GM12878 (cell line): ENCODE data around the gene EDEM3. TPM values are rescaled to one million over a fixed set of nuclear protein-coding genes. Genes with fewer than 3 reads are reported as not detected.

Experiments used
- ATAC-seq: fragments of 200-7000 bp; cut with Tn5 transposase; 3 replicates; pipeline ENCODE4 v1.9.1; 2020; ENCODE audit warnings: mild to moderate bottlenecking, moderate library complexity
- BruUV-seq: library from RNA; stranded (reverse); fragments of 400-500 nt; replicated peaks from 2 replicates; lab custom pipeline; 2021; lab: Mats Ljungman, UMichigan
- CTCF ChIA-PET: fragments of 300-600 bp; sonication (Branson Sonifier 250); formaldehyde crosslinking; extraction: SDS; loops from one replicate; lab custom pipeline; 2021; ENCODE audit warnings: inconsistent platforms; lab: Yijun Ruan, JAX
- POLR2A ChIA-PET: fragments of 350-600 bp; formaldehyde crosslinking; extraction: SDS; loops from one replicate; lab custom pipeline; 2021; ENCODE audit warnings: inconsistent platforms; lab: Charles Lee
- RAD21 ChIA-PET: fragments of 300-600 bp; sonication (Branson Sonifier 250); formaldehyde crosslinking; loops from one replicate; lab custom pipeline; 2023; ENCODE audit warnings: antibody characterized with exemption; ENCODE audit not compliant: unreplicated experiment; lab: Charles Lee
- SMC1A ChIA-PET: fragments of 300-600 bp; sonication (Branson Sonifier 250); formaldehyde crosslinking; loops from one replicate; lab custom pipeline; 2023; ENCODE audit not compliant: unreplicated experiment, uncharacterized antibody; lab: Charles Lee
- DNase-seq: peaks from one replicate; pipeline ENCODE4 v3.0.0-alpha.2; 2011; ENCODE audit warnings: low read depth, low spot score
- FAIRE-seq: peaks from 3 replicates; lab custom pipeline; 2011; peaks lifted over from hg19 to GRCh38; lab: Jason Lieb, UNC
- H2AFZ ChIP-seq: 2 replicates; pipeline ENCODE4 v1.6.0; 2011; ENCODE audit warnings: low read depth, low read length, control low read depth; ENCODE audit not compliant: control insufficient read depth
- H3K27ac ChIP-seq: 2 replicates; pipeline ENCODE4 v1.5.1; 2011; ENCODE audit warnings: control low read depth; ENCODE audit not compliant: control insufficient read depth, insufficient read depth
- H3K27me3 ChIP-seq, 2 experiments: replicated peaks in 1 of 2; 2 replicates each; pipeline versions ENCODE4 v1.6.0 to v1.6.1; 2011; ENCODE audit warnings: low read length in 1 of 2; ENCODE audit not compliant: control insufficient read depth in 2 of 2, insufficient read depth in 2 of 2
- H3K36me3 ChIP-seq, 2 experiments: 2 replicates each; pipeline ENCODE4 v1.5.1; 2011; ENCODE audit warnings: low read length in 1 of 2; ENCODE audit not compliant: control insufficient read depth in 2 of 2, insufficient read depth in 2 of 2
- H3K4me1 ChIP-seq: 2 replicates; pipeline ENCODE4 v1.6.1; 2011; ENCODE audit warnings: mild to moderate bottlenecking, low read length, moderate library complexity, mixed read lengths; ENCODE audit not compliant: control insufficient read depth, insufficient read depth
- H3K4me2 ChIP-seq: 2 replicates; pipeline ENCODE4 v1.6.0; 2011; ENCODE audit warnings: control low read depth; ENCODE audit not compliant: control insufficient read depth, insufficient read depth
- H3K4me3 ChIP-seq: fragments of 200-600 bp; sonication (generic); 2 replicates; pipeline ENCODE4 v1.5.1; 2016
- H3K79me2 ChIP-seq: 2 replicates; pipeline ENCODE4 v1.6.0; 2011; ENCODE audit warnings: low read length; ENCODE audit not compliant: control insufficient read depth, insufficient read depth
- H3K9ac ChIP-seq: 2 replicates; pipeline ENCODE4 v1.8.0; 2011; ENCODE audit warnings: low read length, control low read depth, mixed read lengths; ENCODE audit not compliant: control insufficient read depth, insufficient read depth
- H3K9me3 ChIP-seq: replicated peaks from 3 replicates; pipeline ENCODE4 v1.5.1; 2011; ENCODE audit warnings: mild to moderate bottlenecking, low read length; ENCODE audit not compliant: control insufficient read depth, insufficient read depth
- H4K20me1 ChIP-seq: 2 replicates; pipeline ENCODE4 v1.6.0; 2011; ENCODE audit not compliant: control insufficient read depth, insufficient read depth
- IRF4 ChIP-seq: IDR thresholded peaks from 2 replicates; pipeline ENCODE4 v1.6.1; 2011; ENCODE audit warnings: low read depth, low read length
- MYC ChIP-seq: IDR thresholded peaks from 2 replicates; pipeline ENCODE4 v1.6.1; 2011; ENCODE audit warnings: mild to moderate bottlenecking, low read length, moderate library complexity, inconsistent platforms; ENCODE audit not compliant: insufficient read depth, insufficient replicate concordance, insufficient read length, severe bottlenecking
- SREBF2 ChIP-seq: IDR thresholded peaks from 2 replicates; pipeline ENCODE4 v1.6.1; 2012; ENCODE audit warnings: mild to moderate bottlenecking, low read length
- TCF7 ChIP-seq: IDR thresholded peaks from 2 replicates; pipeline ENCODE4 v1.6.1; 2014; ENCODE audit warnings: antibody characterized with exemption, borderline replicate concordance
- ZNF217 ChIP-seq: fragments of 450-650 bp; IDR thresholded peaks from 2 replicates; pipeline ENCODE4 v1.6.1; 2017; ENCODE audit warnings: antibody characterized with exemption, mild to moderate bottlenecking
- ZNF592 ChIP-seq: fragments of 450-650 bp; IDR thresholded peaks from 2 replicates; pipeline ENCODE4 v1.6.1; 2017; ENCODE audit warnings: mild to moderate bottlenecking, moderate library complexity
- WGBS: methylation state at CpG from one replicate; pipeline ENCODE4 v1.1.6; 2016; ENCODE audit warnings: low lambda C conversion rate; ENCODE audit not compliant: insufficient replicate concordance, insufficient coverage; ENCODE audit errors: missing lambda C conversion rate; 5-methylcytosine and 5-hydroxymethylcytosine counted together
- in situ Hi-C: fragments of 300-500 bp; cut with MboI; formaldehyde crosslinking; loops from 9 replicates; pipeline ENCODE4 v1.14.3; 2018; ENCODE audit warnings: mixed read lengths
- intact Hi-C: fragments of 100-400 bp; cut with micrococcal nuclease; formaldehyde crosslinking; loops from one replicate; pipeline ENCODE4 v1.14.2; 2022; ENCODE audit not compliant: unreplicated experiment
- polyA plus RNA-seq, 11 experiments: library from polyadenylated mRNA; depleted of rRNA in 4 of 11; unstranded in 6 of 11; stranded (reverse) in 5 of 11; fragments of >200 nt; fragmentation: Nextera tagmentation in 4 of 11; fragmentation: Illumina TruSeq in 1 of 11; extraction: Ambion mirVana in 4 of 11; extraction: Trizol in 1 of 11; gene quantifications; 1 replicate in 1 of 11; 2 replicates in 10 of 11; pipeline versions ENCODE4 v1.2.1 to v1.2.3, GENCODE V29; 2011 to 2016; ENCODE audit warnings: inconsistent platforms in 2 of 11, missing spikeins in 2 of 11, low read depth in 1 of 11
- total RNA-seq, 4 experiments: library from RNA; depleted of rRNA in 3 of 4; stranded (reverse); fragments of >200 nt in 3 of 4; fragmentation: Illumina TruSeq in 1 of 4; extraction: Trizol in 1 of 4; gene quantifications; 2 replicates each; pipeline versions ENCODE4 v1.2.1 to v1.2.3, GENCODE V29; 2013 to 2021
- TF ChIP-seq, protein P1 (sequence below): fragments of 450-650 bp; formaldehyde crosslinking; IDR thresholded peaks from 2 replicates; pipeline ENCODE4 v1.4.0; 2020; ENCODE audit warnings: mild to moderate bottlenecking, moderate library complexity
- TF ChIP-seq, protein P2 (sequence below): IDR thresholded peaks from 2 replicates; pipeline ENCODE4 v1.6.1; 2011; ENCODE audit warnings: borderline replicate concordance, low read depth, mild to moderate bottlenecking, moderate library complexity, mixed read lengths, low read length; ENCODE audit not compliant: insufficient read depth; ENCODE audit errors: extremely low read length
- TF ChIP-seq, protein P3 (sequence below): IDR thresholded peaks from 2 replicates; pipeline ENCODE4 v1.6.1; 2012; ENCODE audit warnings: improper control_type of control experiment, low read depth, low read length; ENCODE audit not compliant: insufficient replicate concordance

EDEM3 gene
- total and polyA plus RNA-seq, 10 of the 15 experiments (the other 5 are each of a cell fraction or from before 2014, with no cell fraction given), result 6.4 to 19.3 (median 14.3) TPM

DNA sequence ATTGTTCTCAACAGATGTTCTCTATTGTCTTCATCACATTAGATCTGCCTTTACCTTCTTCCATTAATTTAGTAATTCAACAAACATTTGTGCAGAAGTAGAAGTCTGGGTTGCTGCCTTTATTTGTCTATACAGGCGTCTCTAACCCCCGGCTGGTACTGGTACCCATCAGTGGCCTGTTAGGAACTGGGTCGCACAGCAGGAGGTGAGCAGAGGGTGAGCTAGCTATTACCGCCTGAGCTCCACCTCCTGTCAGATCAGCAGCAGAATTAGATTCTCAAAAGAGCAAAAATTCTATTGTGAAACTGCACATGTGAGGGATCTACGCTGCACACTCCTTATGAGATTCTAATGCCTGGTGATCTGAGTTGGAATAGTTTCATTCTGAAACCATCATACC lies 12.9 kb upstream of the EDEM3 start:
- in situ Hi-C loops (no loop called here), intact Hi-C loops (no loop called here)
- Histone ChIP-seq H3K36me3 (no peaks in the 10 kb centered on the region), H3K4me3 (no peak overlapping the region), H3K4me1 (no peaks in the 10 kb centered on the region), H3K27ac (no peak overlapping the region), H3K4me2 (no peak overlapping the region), H4K20me1 (no peaks in the 10 kb centered on the region), H3K79me2 (no peaks in the 10 kb centered on the region), H3K27me3 (no peaks in the 10 kb centered on the region), H3K9me3 (no peaks in the 10 kb centered on the region; the same call in 2 of the 3 replicates), H3K9ac (no peak overlapping the region), H2AFZ (no peak overlapping the region)
- DNase-seq, result no peak
- WGBS, result 85% methylated on average over 5 of the region's 5 CpGs
- POLR2A ChIA-PET, result no interaction called here
- no peak for ATAC-seq
- SMC1A ChIA-PET, result interaction anchor here (0.8 to 1.6 kb wide), 3 partner anchors 18 to 215 kb away, joined by 3 to 5 read pairs (median 3); no protein-coding TSS in a partner anchor
- CTCF ChIA-PET, result interaction anchor here (1.4 kb wide), 1 partner anchor 12 kb away, joined by 3 read pairs; the partner anchor contains the start of gene EDEM3
- no TSS peak for BruUV-seq
- RAD21 ChIA-PET, result interaction anchor here (0.6 kb wide), 2 partner anchors 96 to 283 kb away, joined by 3 read pairs; no protein-coding TSS in a partner anchor
- FAIRE-seq, result no peak
- TF ChIP-seq, protein P1, sequence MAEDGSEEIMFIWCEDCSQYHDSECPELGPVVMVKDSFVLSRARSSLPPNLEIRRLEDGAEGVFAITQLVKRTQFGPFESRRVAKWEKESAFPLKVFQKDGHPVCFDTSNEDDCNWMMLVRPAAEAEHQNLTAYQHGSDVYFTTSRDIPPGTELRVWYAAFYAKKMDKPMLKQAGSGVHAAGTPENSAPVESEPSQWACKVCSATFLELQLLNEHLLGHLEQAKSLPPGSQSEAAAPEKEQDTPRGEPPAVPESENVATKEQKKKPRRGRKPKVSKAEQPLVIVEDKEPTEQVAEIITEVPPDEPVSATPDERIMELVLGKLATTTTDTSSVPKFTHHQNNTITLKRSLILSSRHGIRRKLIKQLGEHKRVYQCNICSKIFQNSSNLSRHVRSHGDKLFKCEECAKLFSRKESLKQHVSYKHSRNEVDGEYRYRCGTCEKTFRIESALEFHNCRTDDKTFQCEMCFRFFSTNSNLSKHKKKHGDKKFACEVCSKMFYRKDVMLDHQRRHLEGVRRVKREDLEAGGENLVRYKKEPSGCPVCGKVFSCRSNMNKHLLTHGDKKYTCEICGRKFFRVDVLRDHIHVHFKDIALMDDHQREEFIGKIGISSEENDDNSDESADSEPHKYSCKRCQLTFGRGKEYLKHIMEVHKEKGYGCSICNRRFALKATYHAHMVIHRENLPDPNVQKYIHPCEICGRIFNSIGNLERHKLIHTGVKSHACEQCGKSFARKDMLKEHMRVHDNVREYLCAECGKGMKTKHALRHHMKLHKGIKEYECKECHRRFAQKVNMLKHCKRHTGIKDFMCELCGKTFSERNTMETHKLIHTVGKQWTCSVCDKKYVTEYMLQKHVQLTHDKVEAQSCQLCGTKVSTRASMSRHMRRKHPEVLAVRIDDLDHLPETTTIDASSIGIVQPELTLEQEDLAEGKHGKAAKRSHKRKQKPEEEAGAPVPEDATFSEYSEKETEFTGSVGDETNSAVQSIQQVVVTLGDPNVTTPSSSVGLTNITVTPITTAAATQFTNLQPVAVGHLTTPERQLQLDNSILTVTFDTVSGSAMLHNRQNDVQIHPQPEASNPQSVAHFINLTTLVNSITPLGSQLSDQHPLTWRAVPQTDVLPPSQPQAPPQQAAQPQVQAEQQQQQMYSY, result no peak
- TF ChIP-seq TCF7 (no peak), ZNF592 (no peak), SREBF2 (no peak), MYC (no peak), IRF4 (no peak), ZNF217 (no peak)
- TF ChIP-seq, protein P2, sequence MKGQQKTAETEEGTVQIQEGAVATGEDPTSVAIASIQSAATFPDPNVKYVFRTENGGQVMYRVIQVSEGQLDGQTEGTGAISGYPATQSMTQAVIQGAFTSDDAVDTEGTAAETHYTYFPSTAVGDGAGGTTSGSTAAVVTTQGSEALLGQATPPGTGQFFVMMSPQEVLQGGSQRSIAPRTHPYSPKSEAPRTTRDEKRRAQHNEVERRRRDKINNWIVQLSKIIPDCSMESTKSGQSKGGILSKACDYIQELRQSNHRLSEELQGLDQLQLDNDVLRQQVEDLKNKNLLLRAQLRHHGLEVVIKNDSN, result no peak
- TF ChIP-seq, protein P3, sequence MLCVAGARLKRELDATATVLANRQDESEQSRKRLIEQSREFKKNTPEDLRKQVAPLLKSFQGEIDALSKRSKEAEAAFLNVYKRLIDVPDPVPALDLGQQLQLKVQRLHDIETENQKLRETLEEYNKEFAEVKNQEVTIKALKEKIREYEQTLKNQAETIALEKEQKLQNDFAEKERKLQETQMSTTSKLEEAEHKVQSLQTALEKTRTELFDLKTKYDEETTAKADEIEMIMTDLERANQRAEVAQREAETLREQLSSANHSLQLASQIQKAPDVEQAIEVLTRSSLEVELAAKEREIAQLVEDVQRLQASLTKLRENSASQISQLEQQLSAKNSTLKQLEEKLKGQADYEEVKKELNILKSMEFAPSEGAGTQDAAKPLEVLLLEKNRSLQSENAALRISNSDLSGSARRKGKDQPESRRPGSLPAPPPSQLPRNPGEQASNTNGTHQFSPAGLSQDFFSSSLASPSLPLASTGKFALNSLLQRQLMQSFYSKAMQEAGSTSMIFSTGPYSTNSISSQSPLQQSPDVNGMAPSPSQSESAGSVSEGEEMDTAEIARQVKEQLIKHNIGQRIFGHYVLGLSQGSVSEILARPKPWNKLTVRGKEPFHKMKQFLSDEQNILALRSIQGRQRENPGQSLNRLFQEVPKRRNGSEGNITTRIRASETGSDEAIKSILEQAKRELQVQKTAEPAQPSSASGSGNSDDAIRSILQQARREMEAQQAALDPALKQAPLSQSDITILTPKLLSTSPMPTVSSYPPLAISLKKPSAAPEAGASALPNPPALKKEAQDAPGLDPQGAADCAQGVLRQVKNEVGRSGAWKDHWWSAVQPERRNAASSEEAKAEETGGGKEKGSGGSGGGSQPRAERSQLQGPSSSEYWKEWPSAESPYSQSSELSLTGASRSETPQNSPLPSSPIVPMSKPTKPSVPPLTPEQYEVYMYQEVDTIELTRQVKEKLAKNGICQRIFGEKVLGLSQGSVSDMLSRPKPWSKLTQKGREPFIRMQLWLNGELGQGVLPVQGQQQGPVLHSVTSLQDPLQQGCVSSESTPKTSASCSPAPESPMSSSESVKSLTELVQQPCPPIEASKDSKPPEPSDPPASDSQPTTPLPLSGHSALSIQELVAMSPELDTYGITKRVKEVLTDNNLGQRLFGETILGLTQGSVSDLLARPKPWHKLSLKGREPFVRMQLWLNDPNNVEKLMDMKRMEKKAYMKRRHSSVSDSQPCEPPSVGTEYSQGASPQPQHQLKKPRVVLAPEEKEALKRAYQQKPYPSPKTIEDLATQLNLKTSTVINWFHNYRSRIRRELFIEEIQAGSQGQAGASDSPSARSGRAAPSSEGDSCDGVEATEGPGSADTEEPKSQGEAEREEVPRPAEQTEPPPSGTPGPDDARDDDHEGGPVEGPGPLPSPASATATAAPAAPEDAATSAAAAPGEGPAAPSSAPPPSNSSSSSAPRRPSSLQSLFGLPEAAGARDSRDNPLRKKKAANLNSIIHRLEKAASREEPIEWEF, result no peak
